Transverse colon (tissue), 4 donors: ENCODE measurements around the gene DIP2B.

ENCODE experiments used
- CTCF ChIP-seq, 5 experiments: fragments of 200-600 bp in 3 of 5; fragments of 450-650 bp in 2 of 5; sonication (generic) in 3 of 5; IDR thresholded peaks; 1 replicate in 2 of 5; 2 replicates in 3 of 5; pipeline ENCODE4 v1.5.1; 2016 to 2017; ENCODE audit warnings: antibody characterized with exemption in 5 of 5, inconsistent platforms in 3 of 5, mild to moderate bottlenecking in 2 of 5, moderate library complexity in 1 of 5
- POLR2A ChIP-seq: fragments of 450-650 bp; IDR thresholded peaks from one replicate; pipeline ENCODE4 v1.6.1; 2016; ENCODE audit warnings: antibody characterized with exemption, mild to moderate bottlenecking, moderate library complexity
- POLR2AphosphoS5 ChIP-seq, 3 donors: sonication (generic); formaldehyde crosslinking; IDR thresholded peaks; one replicate each; pipeline ENCODE4 v1.6.1; 2016; ENCODE audit warnings: antibody characterized with exemption in 3 of 3

DNA sequence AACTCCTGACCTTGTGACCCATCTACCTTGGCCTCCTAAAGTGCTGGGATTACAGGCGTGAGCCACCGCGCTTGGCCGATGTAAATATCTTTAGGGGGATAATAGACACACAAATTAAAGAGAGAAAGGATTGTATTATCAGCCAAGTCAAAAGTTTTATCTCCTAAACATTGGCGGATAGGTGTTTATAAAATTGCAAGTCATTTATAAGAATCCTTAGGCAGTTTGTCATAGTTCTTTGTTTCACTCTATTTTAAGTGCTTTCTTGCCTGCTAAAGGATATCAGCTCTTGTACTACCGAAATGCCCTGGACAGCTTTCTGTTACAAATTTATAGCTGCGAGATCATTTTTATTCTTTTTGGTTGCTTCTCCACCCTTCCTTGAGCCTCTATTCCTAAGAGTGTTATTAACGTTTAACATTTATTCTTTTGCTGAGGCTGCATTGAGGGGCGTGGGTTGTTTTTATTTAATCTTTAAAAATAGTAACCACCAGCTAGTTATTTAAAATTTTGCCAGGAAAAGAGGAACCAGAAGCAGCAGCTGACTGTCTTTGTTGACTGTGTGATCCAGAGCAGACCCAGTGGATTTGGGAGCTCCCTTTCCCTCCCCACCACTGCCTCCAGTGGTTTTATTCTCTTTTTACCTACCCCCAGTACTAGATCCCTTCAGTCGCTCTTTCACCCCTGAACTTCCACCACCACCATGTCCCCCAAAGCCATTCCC lies 106.4 kb downstream of the DIP2B start:
- no peak for TF ChIP-seq CTCF (IDR thresholded peaks at IDR 0.05)
- TF ChIP-seq POLR2AphosphoS5 (IDR thresholded peaks at IDR 0.05), result no peak
- no peak for TF ChIP-seq POLR2A
